H9 (cell line): ENCODE data around the gene GTPBP6. TPM values are rescaled to one million over a fixed set of nuclear protein-coding genes. Genes with fewer than 3 reads are reported as not detected.
"Not testable (repeated sequence)": the region's sequence is repeated elsewhere in the genome, so short reads cannot be mapped to it uniquely, and the experiment has no call there.

Experiments used
- DNase-seq: peaks from one replicate; pipeline ENCODE4 v3.0.0-alpha.2; 2017
- H2AFZ ChIP-seq: one replicate; pipeline ENCODE4 v1.6.1; 2013; ENCODE audit warnings: mild to moderate bottlenecking, low read length, control low read depth, moderate library complexity
- H2AK5ac ChIP-seq: 2 replicates; pipeline ENCODE4 v1.6.1; 2013; ENCODE audit warnings: low read length, control low read depth, mixed read lengths; ENCODE audit not compliant: insufficient read length
- H2BK120ac ChIP-seq: one replicate; pipeline ENCODE4 v1.6.1; 2013; ENCODE audit warnings: low read depth, mild to moderate bottlenecking, low read length, control low read depth, inconsistent platforms; ENCODE audit not compliant: poor library complexity, severe bottlenecking
- H2BK12ac ChIP-seq: 2 replicates; pipeline ENCODE4 v1.6.1; 2013; ENCODE audit warnings: low read length, control low read depth, mixed read lengths, low read depth; ENCODE audit not compliant: insufficient read length
- H2BK15ac ChIP-seq: 2 replicates; pipeline ENCODE4 v1.6.1; 2013; ENCODE audit warnings: low read depth, low read length, control low read depth
- H2BK20ac ChIP-seq: one replicate; pipeline ENCODE4 v1.6.1; 2013; ENCODE audit warnings: low read depth, mild to moderate bottlenecking, low read length, control low read depth, inconsistent platforms; ENCODE audit not compliant: poor library complexity, severe bottlenecking
- H2BK5ac ChIP-seq: 2 replicates; pipeline ENCODE4 v1.6.1; 2013; ENCODE audit warnings: low read length, control low read depth, mixed read lengths; ENCODE audit not compliant: insufficient read length
- H3K14ac ChIP-seq: 2 replicates; pipeline ENCODE4 v1.6.1; 2013; ENCODE audit warnings: low read length, control low read depth; ENCODE audit not compliant: insufficient read depth
- H3K18ac ChIP-seq: 2 replicates; pipeline ENCODE4 v1.6.1; 2013; ENCODE audit warnings: low read depth, mild to moderate bottlenecking, mixed read lengths, low read length, control low read depth; ENCODE audit not compliant: insufficient read length
- H3K23ac ChIP-seq: 2 replicates; pipeline ENCODE4 v1.6.1; 2013; ENCODE audit warnings: low read length, control low read depth, mixed read lengths, low read depth; ENCODE audit not compliant: insufficient read length
- H3K23me2 ChIP-seq: 2 replicates; pipeline ENCODE4 v1.6.1; 2013; ENCODE audit warnings: low read depth, mild to moderate bottlenecking, mixed read lengths, low read length, control low read depth; ENCODE audit not compliant: insufficient read length, poor library complexity, severe bottlenecking
- H3K27ac ChIP-seq: 2 replicates; pipeline ENCODE4 v1.5.1; 2013; ENCODE audit warnings: low read length, control low read depth, mixed read lengths, low read depth; ENCODE audit not compliant: insufficient read length
- H3K27me3 ChIP-seq: 2 replicates; pipeline ENCODE4 v1.6.1; 2013; ENCODE audit warnings: low read length, control low read depth, inconsistent platforms; ENCODE audit not compliant: insufficient read depth
- H3K4ac ChIP-seq: 2 replicates; pipeline ENCODE4 v1.6.1; 2013; ENCODE audit warnings: low read depth, mild to moderate bottlenecking, control low read depth, inconsistent platforms, low read length, moderate library complexity
- H3K4me1 ChIP-seq: 2 replicates; pipeline ENCODE4 v1.6.1; 2013; ENCODE audit warnings: low read length, control low read depth, inconsistent platforms; ENCODE audit not compliant: insufficient read depth
- H3K4me2 ChIP-seq: 2 replicates; pipeline ENCODE4 v1.6.1; 2013; ENCODE audit warnings: low read length, control low read depth, mixed read lengths; ENCODE audit not compliant: insufficient read length, insufficient read depth
- H3K56ac ChIP-seq: 2 replicates; pipeline ENCODE4 v1.6.1; 2013; ENCODE audit warnings: low read depth, mild to moderate bottlenecking, mixed read lengths, low read length, control low read depth; ENCODE audit not compliant: insufficient read length
- H3K79me1 ChIP-seq: 2 replicates; pipeline ENCODE4 v1.6.1; 2013; ENCODE audit warnings: low read depth, mild to moderate bottlenecking, moderate library complexity, low read length, control low read depth, inconsistent platforms; ENCODE audit not compliant: insufficient read depth, poor library complexity, severe bottlenecking
- H3K79me2 ChIP-seq: 2 replicates; pipeline ENCODE4 v1.6.1; 2013; ENCODE audit warnings: low read length, control low read depth, inconsistent platforms; ENCODE audit not compliant: insufficient read depth
- H3K9ac ChIP-seq: 2 replicates; pipeline ENCODE4 v1.6.1; 2013; ENCODE audit warnings: low read length, control low read depth, mixed read lengths; ENCODE audit not compliant: insufficient read length; ENCODE audit errors: extremely low read depth
- H3K9me3 ChIP-seq: one replicate; pipeline ENCODE4 v1.6.1; 2013; ENCODE audit warnings: low read depth, low read length, inconsistent platforms; ENCODE audit not compliant: control insufficient read depth
- H3T11ph ChIP-seq: one replicate; pipeline ENCODE4 v1.6.1; 2013; ENCODE audit warnings: mild to moderate bottlenecking, low read length, control low read depth, inconsistent platforms
- H4K20me1 ChIP-seq: one replicate; pipeline ENCODE4 v1.6.1; 2013; ENCODE audit not compliant: control insufficient read depth, insufficient read length, insufficient read depth
- H4K5ac ChIP-seq: 2 replicates; pipeline ENCODE4 v1.6.1; 2013; ENCODE audit warnings: low read depth, mild to moderate bottlenecking, mixed read lengths, low read length, control low read depth; ENCODE audit not compliant: insufficient read length
- H4K8ac ChIP-seq: replicated peaks from 2 replicates; pipeline ENCODE4 v1.6.1; 2013; ENCODE audit warnings: low read length, control low read depth, mixed read lengths, low read depth; ENCODE audit not compliant: insufficient read length
- H4K91ac ChIP-seq: 2 replicates; pipeline ENCODE4 v1.6.1; 2013; ENCODE audit warnings: low read depth, mild to moderate bottlenecking, moderate library complexity, mixed read lengths, low read length, control low read depth; ENCODE audit not compliant: insufficient read length
- H3K27ac Mint-ChIP-seq, 3 experiments: 2 replicates in 2 of 3; 3 replicates in 1 of 3; pipeline ENCODE4 v1.8.0; 2020 to 2021; ENCODE audit warnings: mixed read lengths in 3 of 3, mild to moderate bottlenecking in 1 of 3, moderate library complexity in 1 of 3
- H3K27me3 Mint-ChIP-seq: 2 replicates; pipeline ENCODE4 v1.8.0; 2021; ENCODE audit warnings: low read depth, mild to moderate bottlenecking, moderate library complexity, mixed read lengths
- H3K36me3 Mint-ChIP-seq, 3 experiments: 2 replicates in 2 of 3; 3 replicates in 1 of 3; pipeline ENCODE4 v1.8.0; 2020 to 2021; ENCODE audit warnings: low read depth in 3 of 3, mixed read lengths in 3 of 3; ENCODE audit not compliant: insufficient read depth in 1 of 3
- H3K4me1 Mint-ChIP-seq, 2 experiments: 2 replicates each; pipeline ENCODE4 v1.8.0; 2020; ENCODE audit warnings: mixed read lengths in 2 of 2
- H3K4me3 Mint-ChIP-seq, 2 experiments: 2 replicates in 1 of 2; 3 replicates in 1 of 2; pipeline ENCODE4 v1.8.0; 2020 to 2021; ENCODE audit warnings: mild to moderate bottlenecking in 2 of 2, mixed read lengths in 2 of 2, moderate library complexity in 1 of 2
- H3K9me3 Mint-ChIP-seq, 2 experiments: 2 replicates in 1 of 2; 3 replicates in 1 of 2; pipeline ENCODE4 v1.8.0; 2020; ENCODE audit warnings: mild to moderate bottlenecking in 2 of 2, mixed read lengths in 2 of 2, moderate library complexity in 1 of 2
- CTCF ChIP-seq: fragments of 200-600 bp; sonication (generic); conservative IDR thresholded peaks from 3 replicates; pipeline ENCODE4 v1.8.0; 2021; ENCODE audit warnings: antibody characterized with exemption, mild to moderate bottlenecking
- WGBS: extraction: QIAGEN DNeasy Blood & Tissue Kit; methylation state at CpG from one replicate; pipeline ENCODE4 v1.1.7; 2013; ENCODE audit warnings: missing lambda C conversion rate, low lambda C conversion rate, mixed read lengths; ENCODE audit not compliant: insufficient read length; ENCODE audit errors: extremely low coverage; 5-methylcytosine and 5-hydroxymethylcytosine counted together
- total RNA-seq: library from RNA; stranded (reverse); gene quantifications from 2 replicates; pipeline ENCODE4 v1.2.1, GENCODE V29; 2021

Gene GTPBP6
- total RNA-seq, 1 experiment from 2014 or later = 64.0 TPM

DNA sequence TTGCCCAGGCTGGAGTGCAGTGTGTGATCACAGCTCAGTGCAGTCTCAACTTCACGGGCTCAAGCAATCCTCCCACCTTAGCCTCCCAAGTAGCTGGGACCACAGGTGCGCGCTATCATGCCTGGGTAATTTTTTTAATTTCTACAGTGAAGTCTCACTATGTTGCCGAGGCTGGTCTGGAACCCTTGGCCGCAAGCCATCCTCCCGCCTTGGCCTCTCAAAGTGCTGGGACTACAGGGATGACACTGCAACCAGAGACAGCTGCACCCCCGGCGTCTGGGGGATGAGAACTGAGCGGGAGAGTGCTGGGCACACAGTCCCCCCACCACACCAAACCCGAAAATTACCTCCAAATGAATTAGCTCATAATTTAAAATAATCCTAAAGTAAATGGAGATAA is 33.1 kb upstream of the GTPBP6 start:
- H3K79me2 ChIP-seq = no peaks in the 10 kb centered on the region; the same call in 1 of the 2 replicates
- H3K79me1 ChIP-seq = peaks cover 3% of the 10 kb centered on the region
- no peak overlapping the region for H2BK12ac ChIP-seq
- no peak overlapping the region for H3K4ac ChIP-seq
- no peak overlapping the region for H2BK20ac ChIP-seq
- H3K9ac ChIP-seq = no peak overlapping the region
- no peak overlapping the region for H2BK5ac ChIP-seq
- Mint-ChIP-seq H3K9me3 (no peaks in the 10 kb centered on the region), H3K36me3 (peaks cover 9 to 56% (median 53%) of the 10 kb centered on the region in 3 experiments; a peak in 6 of 7 replicates), H3K27ac (no peak overlapping the region), H3K27me3 (no peaks in the 10 kb centered on the region; the same call in 1 of the 2 replicates), H3K4me1 (0 out of 4 replicates have a peak, but pooled peaks cover 0 to 3% of the 10 kb centered on the region in 2 experiments), H3K4me3 (no peak overlapping the region)
- TF ChIP-seq CTCF = no peak
- H3T11ph ChIP-seq = no peak overlapping the region
- H3K27me3 ChIP-seq = no peaks in the 10 kb centered on the region
- H3K23ac ChIP-seq = no peak overlapping the region
- H3K18ac ChIP-seq = no peak overlapping the region
- H3K4me2 ChIP-seq = no peak overlapping the region
- no peaks in the 10 kb centered on the region for H3K4me1 ChIP-seq
- H2AK5ac ChIP-seq = no peak overlapping the region
- no peak overlapping the region for H4K8ac ChIP-seq
- H2BK120ac ChIP-seq = no peak overlapping the region
- no peak overlapping the region for H3K56ac ChIP-seq
- no peak overlapping the region for H2BK15ac ChIP-seq
- DNase-seq = no peak
- no peaks in the 10 kb centered on the region for H3K9me3 ChIP-seq
- no peak overlapping the region for H3K27ac ChIP-seq
- H4K5ac ChIP-seq = no peak overlapping the region
- whole genome bisulfite sequencing = no CpG with 5 or more reads among the region's 10 CpGs
- no peak overlapping the region for H2AFZ ChIP-seq
- H3K14ac ChIP-seq = no peak overlapping the region
- H3K23me2 ChIP-seq = no peaks in the 10 kb centered on the region
- H4K91ac ChIP-seq = no peak overlapping the region
- H4K20me1 ChIP-seq = no peaks in the 10 kb centered on the region

DNA sequence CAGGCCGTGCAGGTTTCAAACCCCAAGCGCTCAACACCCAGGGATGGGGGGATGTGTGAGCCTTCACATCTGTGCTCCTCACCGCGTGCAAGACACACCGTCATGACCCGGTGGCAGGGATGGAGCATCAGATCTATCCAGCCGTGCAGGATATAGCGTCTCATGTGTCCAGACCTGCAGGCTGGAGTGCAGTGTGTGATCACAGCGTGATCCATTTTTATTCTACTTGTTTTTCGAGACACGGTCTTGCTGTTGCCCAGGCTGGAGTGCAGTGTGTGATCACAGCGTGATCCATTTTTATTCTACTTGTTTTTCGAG is 32.7 kb upstream of the GTPBP6 start:
- not testable (repeated sequence) for H3K27ac Mint-ChIP-seq, H4K91ac ChIP-seq, DNase-seq, H2BK5ac ChIP-seq, H3K4me1 ChIP-seq, H3K4me1 Mint-ChIP-seq, H3T11ph ChIP-seq, H3K27me3 ChIP-seq, H2BK12ac ChIP-seq, H2BK20ac ChIP-seq, H3K27ac ChIP-seq, H2AK5ac ChIP-seq, H3K23ac ChIP-seq, H3K56ac ChIP-seq, H3K79me1 ChIP-seq, H3K23me2 ChIP-seq, H4K8ac ChIP-seq, H2BK15ac ChIP-seq, H3K18ac ChIP-seq, H3K9me3 ChIP-seq, H3K79me2 ChIP-seq, H3K9me3 Mint-ChIP-seq, H2AFZ ChIP-seq, H3K4me3 Mint-ChIP-seq, H3K4me2 ChIP-seq, H4K20me1 ChIP-seq, H4K5ac ChIP-seq, H3K14ac ChIP-seq, H3K27me3 Mint-ChIP-seq, H3K4ac ChIP-seq, H3K9ac ChIP-seq, H2BK120ac ChIP-seq
- WGBS = no CpG with 5 or more reads among the region's 13 CpGs
- peaks cover 10 to 54% (median 50%) of the 10 kb centered on the region in 3 experiments; a peak in 6 of 7 replicates for H3K36me3 Mint-ChIP-seq
